Heart left ventricle (tissue), 16 donors: Measurements from ENCODE around the gene KRT16. TPM values are rescaled to one million over a fixed set of nuclear protein-coding genes. Genes with fewer than 3 reads are reported as not detected.
A peak's percentile ranks its signal among the peaks of the same experiment; 100 is the strongest.

Experiments
- ATAC-seq, 4 donors: fragments of 200-7000 bp; cut with Tn5 transposase; one replicate each; pipeline ENCODE4 v1.9.1; 2020 to 2022; ENCODE audit warnings: moderate library complexity in 4 of 4, mild to moderate bottlenecking in 3 of 4, moderate number of reproducible peaks in 1 of 4
- DNase-seq, 5 donors: peaks; one replicate each; pipeline ENCODE4 v3.0.0-alpha.2; 2020
- H3K27ac ChIP-seq, 12 donors: fragments of 200-600 bp; sonication (generic) in 4 of 12; one replicate each; pipeline versions ENCODE4 v1.5.0 to v1.8.0; 2016 to 2022; ENCODE audit warnings: mild to moderate bottlenecking in 2 of 12
- H3K27me3 ChIP-seq, 9 donors: fragments of 200-600 bp; sonication (generic) in 2 of 9; one replicate each; pipeline versions ENCODE4 v1.5.1 to v1.8.0; 2016 to 2022; ENCODE audit warnings: mild to moderate bottlenecking in 3 of 9
- H3K36me3 ChIP-seq, 9 donors: fragments of 200-600 bp; sonication (generic) in 2 of 9; one replicate each; pipeline versions ENCODE4 v1.5.0 to v1.8.0; 2018 to 2022; ENCODE audit warnings: mild to moderate bottlenecking in 2 of 9
- H3K4me1 ChIP-seq, 12 donors: fragments of 200-600 bp; sonication (generic) in 4 of 12; one replicate each; pipeline versions ENCODE4 v1.5.0 to v1.8.0; 2016 to 2022; ENCODE audit warnings: mild to moderate bottlenecking in 3 of 12
- H3K4me3 ChIP-seq, 12 donors: fragments of 200-600 bp; sonication (generic) in 4 of 12; one replicate each; pipeline versions ENCODE4 v1.5.0 to v1.8.0; 2017 to 2022; ENCODE audit warnings: mild to moderate bottlenecking in 9 of 12, moderate library complexity in 4 of 12
- H3K9me3 ChIP-seq, 12 donors: fragments of 200-600 bp; sonication (generic) in 4 of 12; one replicate each; pipeline versions ENCODE4 v1.5.0 to v1.8.0; 2016 to 2022; ENCODE audit warnings: mild to moderate bottlenecking in 1 of 12
- CTCF ChIP-seq, 12 donors: fragments of 200-600 bp; sonication (generic) in 4 of 12; IDR thresholded peaks; one replicate each; pipeline versions ENCODE4 v1.5.0 to v1.8.0; 2018 to 2022; ENCODE audit warnings: antibody characterized with exemption in 12 of 12, mild to moderate bottlenecking in 5 of 12
- POLR2A ChIP-seq, 2 donors: fragments of 450-650 bp; IDR thresholded peaks; one replicate each; pipeline ENCODE4 v1.6.1; 2017; ENCODE audit warnings: antibody characterized with exemption in 2 of 2, mild to moderate bottlenecking in 2 of 2, moderate library complexity in 2 of 2
- WGBS, 4 donors: extraction: QIAGEN DNeasy Blood & Tissue Kit in 2 of 4; methylation state at CpG; one replicate each; pipeline versions ENCODE4 v1.1.5 to v1.1.7; 2013 to 2018; 5-methylcytosine and 5-hydroxymethylcytosine counted together
- intact Hi-C, 10 donors: fragments of 100-400 bp; cut with DNase I; formaldehyde crosslinking; loops; one replicate each; pipeline versions ENCODE4 v1.11.1 to v1.14.2; 2022
- polyA plus RNA-seq, 2 donors: library from polyadenylated mRNA; stranded (reverse); fragments of 200-250 nt; gene quantifications; one replicate each; pipeline ENCODE4 v1.2.3, GENCODE V29; 2013
- total RNA-seq, 9 donors: library from RNA; depleted of rRNA in 2 of 9; stranded (reverse); fragments of >200 nt in 2 of 9; fragmentation: NEBNext Ultra II Directional in 3 of 9; extraction: Animal tissue kit (Norgen Biotek cat#: 25700) in 3 of 9; gene quantifications; one replicate each; pipeline versions ENCODE4 v1.1.0 to v1.2.4, GENCODE V29; 2016 to 2023
- donor health status: ischemic (EF 13 %, LVEDD 7.1; RV severe dilation, severe dysfunction).
- donor health status: healthy with polysubstance abuse.
- donor health status: DM: no; HTN: yes; CAD: no.
- donor health status: DM: no; HTN: no; CAD: no.
- donor health status: ischemic (EF 25% LVEDD 6.9; RV normal size, moderate dysfunction).
- donor health status: ischemic (EF 25% LVEDD 5.7; RV mildly dilated, moderate dysfunction).
- donor health status: healthy.
- donor health status: DM: yes; HTN: yes; CAD: no.
- donor health status: ischemic (EF 35%, LVEDD 5.7; RV mildly dilated, moderate dysfunction).
- donor health status: nonischemic (EF 11% LVEDD 7.7; RV severe dilation, severe dysfunction).
- donor health status: DM: yes; HTN: yes; CAD: no.
- donor health status: PGD.
- donor health status: ischemic (EF 29% LVEDD 5.4; RV normal size, mild dysfunction).
- donor health status: nonischemic (EF 23%, LVEDD 6.1; RV moderate dilation, normal function).

The KRT16 gene
- total and polyA plus RNA-seq, 11 donors = 0.06 TPM; not detected in 10

- intact Hi-C loops = no loop called here
- Histone ChIP-seq H3K4me3 (no peak overlapping the region), H3K27me3 (no peaks in the 10 kb centered on the region), H3K27ac (no peak overlapping the region), H3K4me1 (peaks cover 0 to 14% (median 10%) of the 10 kb centered on the region in 12 donors), H3K9me3 (no peaks in the 10 kb centered on the region), H3K36me3 (no peaks in the 10 kb centered on the region)
- TF ChIP-seq CTCF (IDR thresholded peaks at IDR 0.05) = no peak
- no peak for DNase-seq
- no peak for ATAC-seq
- WGBS, 4 donors = 92 to 94% (median 93%) methylated on average over 12 to 14 of the region's 14 CpGs
These were observed 21.1 kb upstream of the KRT16 start for GRCh38 chr17:41633556-41634199.

GRCh38 chr17:41632482-41633105 lies 20.0 kb upstream of the KRT16 start:
- Histone ChIP-seq H3K36me3 (no peaks in the 10 kb centered on the region), H3K4me1 (peaks cover 0 to 14% (median 10%) of the 10 kb centered on the region in 12 donors), H3K4me3 (no peak overlapping the region), H3K9me3 (no peaks in the 10 kb centered on the region), H3K27me3 (no peaks in the 10 kb centered on the region), H3K27ac (no peak overlapping the region)
- TF ChIP-seq POLR2A (IDR thresholded peaks at IDR 0.05) (no peak), CTCF (IDR thresholded peaks at IDR 0.05) (no peak)
- intact Hi-C loops = no loop called here
- DNase-seq = no peak
- 72 to 75% (median 74%) methylated on average over 5 of the region's 5 CpGs for WGBS, 4 donors
- no peak for ATAC-seq

- 85 to 93% (median 89%) methylated on average over 15 of the region's 15 CpGs for WGBS, 4 donors
- H3K4me1 ChIP-seq = peaks cover 0 to 14% (median 10%) of the 10 kb centered on the region in 12 donors
- no peak for TF ChIP-seq CTCF (IDR thresholded peaks at IDR 0.05)
- TF ChIP-seq POLR2A (IDR thresholded peaks at IDR 0.05) = no peak
- no peak overlapping the region for H3K27ac ChIP-seq
- H3K27me3 ChIP-seq = no peaks in the 10 kb centered on the region
- DNase-seq (peak in 1 of 5 donors; percentile 55), ATAC-seq (no peak)
- intact Hi-C loops = no loop called here
- H3K9me3 ChIP-seq = no peaks in the 10 kb centered on the region
- H3K36me3 ChIP-seq = no peaks in the 10 kb centered on the region
- no peak overlapping the region for H3K4me3 ChIP-seq
These were observed 19.3 kb upstream of the KRT16 start for GRCh38 chr17:41631898-41632285.

DNA sequence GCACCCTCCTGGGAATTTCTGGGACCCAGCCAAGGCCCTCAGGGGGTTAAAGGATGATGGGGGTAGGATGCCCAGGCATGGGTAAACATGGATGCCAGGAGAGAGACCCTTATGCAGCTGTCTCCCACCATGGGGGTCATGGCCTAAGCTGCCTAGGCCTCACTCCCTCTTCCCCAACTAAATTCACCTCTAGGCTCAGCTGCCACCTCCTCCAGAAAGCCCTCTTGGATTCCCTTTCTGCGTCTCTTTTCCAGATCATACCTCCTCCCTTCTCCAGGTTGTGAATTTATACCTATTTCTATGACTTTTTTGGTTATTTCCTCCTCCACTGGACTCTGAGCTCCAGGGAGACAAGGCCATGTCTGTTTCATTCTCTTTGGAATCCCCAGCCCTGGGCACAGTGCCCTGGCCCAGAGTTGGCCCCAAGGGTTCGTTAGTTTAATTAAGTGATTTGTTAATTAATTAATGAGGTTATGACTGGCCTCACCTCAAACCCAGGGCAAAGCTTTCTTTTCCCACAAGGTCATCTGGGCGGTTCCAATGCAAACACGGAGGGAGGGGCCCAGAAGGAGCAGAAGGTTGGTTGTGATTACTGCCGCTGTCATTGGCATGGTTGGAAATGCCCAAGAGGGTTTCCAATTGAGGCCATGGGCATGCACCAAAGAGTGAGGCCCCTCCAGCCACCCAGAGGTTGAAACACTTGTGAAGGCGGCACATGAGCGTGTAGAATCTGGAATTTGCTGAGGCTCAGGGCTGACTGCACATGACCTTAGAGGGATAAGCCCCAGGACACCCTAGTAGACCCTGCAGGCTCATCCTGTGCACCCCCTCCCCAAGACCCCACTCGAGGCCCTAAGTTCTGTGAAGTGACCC lies 18.7 kb upstream of the KRT16 start:
- intact Hi-C loops = no loop called here
- ATAC-seq (no peak), DNase-seq (peak in 1 of 5 donors; percentile 17)
- TF ChIP-seq POLR2A (IDR thresholded peaks at IDR 0.05) (no peak), CTCF (IDR thresholded peaks at IDR 0.05) (no peak)
- Histone ChIP-seq H3K4me3 (no peak overlapping the region), H3K27me3 (no peaks in the 10 kb centered on the region), H3K4me1 (peaks cover 0 to 14% (median 10%) of the 10 kb centered on the region in 12 donors), H3K9me3 (no peaks in the 10 kb centered on the region), H3K36me3 (no peaks in the 10 kb centered on the region), H3K27ac (no peak overlapping the region)
- WGBS, 4 donors = 88 to 94% (median 91%) methylated on average over 8 of the region's 8 CpGs
